GM12878 (cell line): ENCODE data around the gene CDC5L. TPM values are rescaled to one million over a fixed set of nuclear protein-coding genes. Genes with fewer than 3 reads are reported as not detected.

Experiments used
- ATAC-seq: fragments of 200-7000 bp; cut with Tn5 transposase; 3 replicates; pipeline ENCODE4 v1.9.1; 2020; ENCODE audit warnings: mild to moderate bottlenecking, moderate library complexity
- Bru-seq: library from RNA; stranded (reverse); fragments of 400-500 nt; gene quantifications from one replicate; lab custom pipeline; 2021; lab: Mats Ljungman, UMichigan
- BruChase-seq, 2 experiments: library from RNA; stranded (reverse); fragments of 400-500 nt; gene quantifications; one replicate each; lab custom pipeline; 2021; lab: Mats Ljungman, UMichigan
- BruUV-seq: library from RNA; stranded (reverse); fragments of 400-500 nt; replicated peaks from 2 replicates; lab custom pipeline; 2021; lab: Mats Ljungman, UMichigan
- CTCF ChIA-PET: fragments of 300-600 bp; sonication (Branson Sonifier 250); formaldehyde crosslinking; extraction: SDS; loops from one replicate; lab custom pipeline; 2021; ENCODE audit warnings: inconsistent platforms; lab: Yijun Ruan, JAX
- POLR2A ChIA-PET: fragments of 350-600 bp; formaldehyde crosslinking; extraction: SDS; loops from one replicate; lab custom pipeline; 2021; ENCODE audit warnings: inconsistent platforms; lab: Charles Lee
- RAD21 ChIA-PET: fragments of 300-600 bp; sonication (Branson Sonifier 250); formaldehyde crosslinking; loops from one replicate; lab custom pipeline; 2023; ENCODE audit warnings: antibody characterized with exemption; ENCODE audit not compliant: unreplicated experiment; lab: Charles Lee
- SMC1A ChIA-PET: fragments of 300-600 bp; sonication (Branson Sonifier 250); formaldehyde crosslinking; loops from one replicate; lab custom pipeline; 2023; ENCODE audit not compliant: unreplicated experiment, uncharacterized antibody; lab: Charles Lee
- DNase-seq: peaks from one replicate; pipeline ENCODE4 v3.0.0-alpha.2; 2011; ENCODE audit warnings: low read depth, low spot score
- FAIRE-seq: peaks from 3 replicates; lab custom pipeline; 2011; peaks lifted over from hg19 to GRCh38; lab: Jason Lieb, UNC
- H2AFZ ChIP-seq: 2 replicates; pipeline ENCODE4 v1.6.0; 2011; ENCODE audit warnings: low read depth, low read length, control low read depth; ENCODE audit not compliant: control insufficient read depth
- H3K27ac ChIP-seq: 2 replicates; pipeline ENCODE4 v1.5.1; 2011; ENCODE audit warnings: control low read depth; ENCODE audit not compliant: control insufficient read depth, insufficient read depth
- H3K27me3 ChIP-seq, 2 experiments: replicated peaks in 1 of 2; 2 replicates each; pipeline versions ENCODE4 v1.6.0 to v1.6.1; 2011; ENCODE audit warnings: low read length in 1 of 2; ENCODE audit not compliant: control insufficient read depth in 2 of 2, insufficient read depth in 2 of 2
- H3K36me3 ChIP-seq, 2 experiments: 2 replicates each; pipeline ENCODE4 v1.5.1; 2011; ENCODE audit warnings: low read length in 1 of 2; ENCODE audit not compliant: control insufficient read depth in 2 of 2, insufficient read depth in 2 of 2
- H3K4me1 ChIP-seq: 2 replicates; pipeline ENCODE4 v1.6.1; 2011; ENCODE audit warnings: mild to moderate bottlenecking, low read length, moderate library complexity, mixed read lengths; ENCODE audit not compliant: control insufficient read depth, insufficient read depth
- H3K4me2 ChIP-seq: 2 replicates; pipeline ENCODE4 v1.6.0; 2011; ENCODE audit warnings: control low read depth; ENCODE audit not compliant: control insufficient read depth, insufficient read depth
- H3K4me3 ChIP-seq: fragments of 200-600 bp; sonication (generic); 2 replicates; pipeline ENCODE4 v1.5.1; 2016
- H3K79me2 ChIP-seq: 2 replicates; pipeline ENCODE4 v1.6.0; 2011; ENCODE audit warnings: low read length; ENCODE audit not compliant: control insufficient read depth, insufficient read depth
- H3K9ac ChIP-seq: 2 replicates; pipeline ENCODE4 v1.8.0; 2011; ENCODE audit warnings: low read length, control low read depth, mixed read lengths; ENCODE audit not compliant: control insufficient read depth, insufficient read depth
- H3K9me3 ChIP-seq: replicated peaks from 3 replicates; pipeline ENCODE4 v1.5.1; 2011; ENCODE audit warnings: mild to moderate bottlenecking, low read length; ENCODE audit not compliant: control insufficient read depth, insufficient read depth
- H4K20me1 ChIP-seq: 2 replicates; pipeline ENCODE4 v1.6.0; 2011; ENCODE audit not compliant: control insufficient read depth, insufficient read depth
- CHD2 ChIP-seq: IDR thresholded peaks from 2 replicates; pipeline ENCODE4 v1.6.1; 2011; ENCODE audit warnings: low read depth, low read length, improper control_type of control experiment, borderline replicate concordance
- CHD4 ChIP-seq: fragments of 200-600 bp; sonication (generic); IDR thresholded peaks from 2 replicates; pipeline ENCODE4 v1.6.1; 2016; ENCODE audit warnings: mild to moderate bottlenecking
- E2F4 ChIP-seq: IDR thresholded peaks from 2 replicates; pipeline ENCODE4 v1.6.1; 2012; ENCODE audit warnings: low read depth, low read length, improper control_type of control experiment
- ESRRA ChIP-seq: IDR thresholded peaks from 2 replicates; pipeline ENCODE4 v1.6.1; 2012; ENCODE audit warnings: mild to moderate bottlenecking, low read length, improper control_type of control experiment
- MYB ChIP-seq: fragments of 150-350 bp; IDR thresholded peaks from 2 replicates; pipeline ENCODE4 v1.6.1; 2014; ENCODE audit warnings: mild to moderate bottlenecking, low read depth, low read length, borderline replicate concordance
- NR2F1 ChIP-seq: fragments of 450-650 bp; conservative IDR thresholded peaks from 2 replicates; pipeline ENCODE4 v1.6.1; 2017; ENCODE audit warnings: mild to moderate bottlenecking
- RAD21 ChIP-seq: IDR thresholded peaks from 2 replicates; pipeline ENCODE4 v1.6.1; 2011; ENCODE audit warnings: mild to moderate bottlenecking, low read depth, low read length, moderate library complexity; ENCODE audit not compliant: insufficient read depth
- RB1 ChIP-seq: fragments of 450-650 bp; formaldehyde crosslinking; IDR thresholded peaks from 2 replicates; pipeline ENCODE4 v1.6.1; 2017; ENCODE audit warnings: mild to moderate bottlenecking, borderline replicate concordance
- SIN3A ChIP-seq: IDR thresholded peaks from 2 replicates; pipeline ENCODE4 v1.6.1; 2012; ENCODE audit warnings: low read depth, low read length, improper control_type of control experiment
- SMAD1 ChIP-seq: fragments of 450-650 bp; IDR thresholded peaks from 2 replicates; pipeline ENCODE4 v1.6.1; 2018; ENCODE audit warnings: mild to moderate bottlenecking, low read depth; ENCODE audit not compliant: partially characterized antibody
- SRF ChIP-seq, 2 experiments: IDR thresholded peaks; 2 replicates each; pipeline ENCODE4 v1.6.1; 2011; ENCODE audit warnings: low read depth in 2 of 2, low read length in 2 of 2, mild to moderate bottlenecking in 1 of 2, moderate library complexity in 1 of 2
- TCF7 ChIP-seq: IDR thresholded peaks from 2 replicates; pipeline ENCODE4 v1.6.1; 2014; ENCODE audit warnings: antibody characterized with exemption, borderline replicate concordance
- ZSCAN29 ChIP-seq: fragments of 450-650 bp; IDR thresholded peaks from 2 replicates; pipeline ENCODE4 v1.6.1; 2017; ENCODE audit warnings: mild to moderate bottlenecking, moderate library complexity
- WGBS: methylation state at CpG from one replicate; pipeline ENCODE4 v1.1.6; 2016; ENCODE audit warnings: low lambda C conversion rate; ENCODE audit not compliant: insufficient replicate concordance, insufficient coverage; ENCODE audit errors: missing lambda C conversion rate; 5-methylcytosine and 5-hydroxymethylcytosine counted together
- in situ Hi-C: fragments of 300-500 bp; cut with MboI; formaldehyde crosslinking; loops from 9 replicates; pipeline ENCODE4 v1.14.3; 2018; ENCODE audit warnings: mixed read lengths
- intact Hi-C: fragments of 100-400 bp; cut with micrococcal nuclease; formaldehyde crosslinking; loops from one replicate; pipeline ENCODE4 v1.14.2; 2022; ENCODE audit not compliant: unreplicated experiment
- long read RNA-seq, 2 experiments: library from polyadenylated mRNA; unstranded; transcript quantifications; one replicate each; pipeline ENCODE4 v2.0.0, GENCODE V29; 2019 to 2020
- polyA minus RNA-seq, 3 experiments: library from RNA; depleted of rRNA, polyadenylated mRNA; stranded (reverse); fragments of >200 nt; gene quantifications; 2 replicates each; pipeline ENCODE4 v1.2.3, GENCODE V29; 2011
- polyA plus RNA-seq, 11 experiments: library from polyadenylated mRNA; depleted of rRNA in 4 of 11; unstranded in 6 of 11; stranded (reverse) in 5 of 11; fragments of >200 nt; fragmentation: Nextera tagmentation in 4 of 11; fragmentation: Illumina TruSeq in 1 of 11; extraction: Ambion mirVana in 4 of 11; extraction: Trizol in 1 of 11; gene quantifications; 1 replicate in 1 of 11; 2 replicates in 10 of 11; pipeline versions ENCODE4 v1.2.1 to v1.2.3, GENCODE V29; 2011 to 2016; ENCODE audit warnings: inconsistent platforms in 2 of 11, missing spikeins in 2 of 11, low read depth in 1 of 11
- total RNA-seq, 4 experiments: library from RNA; depleted of rRNA in 3 of 4; stranded (reverse); fragments of >200 nt in 3 of 4; fragmentation: Illumina TruSeq in 1 of 4; extraction: Trizol in 1 of 4; gene quantifications; 2 replicates each; pipeline versions ENCODE4 v1.2.1 to v1.2.3, GENCODE V29; 2013 to 2021
- TF ChIP-seq, protein P1 (sequence below): fragments of 450-650 bp; formaldehyde crosslinking; IDR thresholded peaks from 2 replicates; pipeline ENCODE4 v1.5.0; 2022; ENCODE audit warnings: mild to moderate bottlenecking, missing genetic modification characterization

CDC5L gene
- 19.2 and 19.5 TPM in 2 replicates for total RNA-seq (2013; cell fraction: nucleolus; rRNA removed)
- 15.7 and 17.9 TPM in 2 replicates for total RNA-seq (2014; rRNA removed)
- 27.7 and 29.4 TPM in 2 replicates for total RNA-seq (2014; rRNA removed; fragmentation: Illumina TruSeq; extraction: Trizol)
- total RNA-seq (2021) = 17.3 and 18.0 TPM in 2 replicates
- polyA plus RNA-seq (2011; ENCODE audit: low read depth) = 7.9 TPM
- polyA plus RNA-seq (2011; rRNA removed) = 21.4 and 31.2 TPM in 2 replicates
- 7.9 and 8.7 TPM in 2 replicates for polyA plus RNA-seq (2011; cell fraction: cytosol; rRNA removed)
- polyA plus RNA-seq (2011; cell fraction: nucleus; rRNA removed) = 9.9 and 12.7 TPM in 2 replicates
- 9.3 and 10.9 TPM in 2 replicates for polyA plus RNA-seq (2012)
- polyA plus RNA-seq (2014; fragmentation: Illumina TruSeq; extraction: Trizol) = 23.8 and 28.9 TPM in 2 replicates
- polyA plus RNA-seq (2014; fragmentation: Nextera tagmentation; extraction: Ambion mirVana) = 10 to 100 TPM; 14.9 to 18.4 TPM
- polyA plus RNA-seq (2014; rRNA removed) = 9.9 and 13.2 TPM in 2 replicates
- 10 to 100 TPM; 19.3 to 20.4 TPM for polyA plus RNA-seq (2016; fragmentation: Nextera tagmentation; extraction: Ambion mirVana)
- polyA minus RNA-seq (2011; rRNA and poly(A)+ RNA removed) = 14.3 and 17.0 TPM in 2 replicates
- polyA minus RNA-seq (2011; cell fraction: cytosol; rRNA and poly(A)+ RNA removed) = 6.4 and 9.3 TPM in 2 replicates
- 9.9 and 13.1 TPM in 2 replicates for polyA minus RNA-seq (2011; cell fraction: nucleus; rRNA and poly(A)+ RNA removed)
- Bru-seq, nascent RNA = percentile 89 among the genes with signal in this experiment
- percentile 80 among the genes with signal in this experiment for BruChase-seq, experiment 1, labeled RNA remaining after a 6-hour chase
- percentile 86 among the genes with signal in this experiment for BruChase-seq, experiment 2, labeled RNA remaining after a 2-hour chase
- long read RNA-seq, experiment 1, full-length matches to known transcripts = 11 of 30 reads
- long read RNA-seq, experiment 1, partial matches to known transcripts = 17 of 30 reads
- long read RNA-seq, experiment 1, other reads (novel, unspliced or antisense) = 2 of 30 reads
- long read RNA-seq, experiment 2, full-length matches to known transcripts = 227 of 458 reads
- long read RNA-seq, experiment 2, partial matches to known transcripts = 209 of 458 reads
- long read RNA-seq, experiment 2, other reads (novel, unspliced or antisense) = 22 of 458 reads

- Histone ChIP-seq H3K9ac (peak within 1 kb of the TSS; percentile 93), H3K4me1 (peaks cover 5% of the 10 kb centered on the region), H3K27me3 (no peaks in the 10 kb centered on the region), H3K79me2 (peaks cover 34% of the 10 kb centered on the region), H3K9me3 (no peaks in the 10 kb centered on the region), H2AFZ (peak within 1 kb of the TSS; percentile 99), H3K4me2 (peak within 1 kb of the TSS; percentile 92), H4K20me1 (no peaks in the 10 kb centered on the region), H3K36me3 (peaks cover 0 to 13% of the 10 kb centered on the region in 2 experiments; a peak in 1 of 4 replicates), H3K27ac (peak within 1 kb of the TSS; percentile 95), H3K4me3 (peak within 1 kb of the TSS; percentile 98)
- ChIA-PET RAD21 (interaction anchor here (0.8 to 1.4 kb wide), 3 partner anchors 10 to 120 kb away, joined by 3 to 4 read pairs (median 4); no protein-coding TSS in a partner anchor), SMC1A (interaction anchor here (1.0 to 1.6 kb wide), 3 partner anchors 11 to 120 kb away, joined by 3 to 4 read pairs (median 3); no protein-coding TSS in a partner anchor), CTCF (interaction anchor here (0.7 to 1.6 kb wide), 7 partner anchors 10 to 291 kb away, joined by 3 to 5 read pairs (median 3); partner anchors contain the start of gene AARS2), POLR2A (interaction anchor here (0.8 to 1.2 kb wide), 6 partner anchors 10 to 263 kb away, joined by 3 to 6 read pairs (median 4); no protein-coding TSS in a partner anchor)
- intact Hi-C loops (no loop called here), in situ Hi-C loops (no loop called here)
- WGBS = 1% methylated on average over 51 of the region's 56 CpGs
- ATAC-seq (peak; percentile 94), FAIRE-seq (peak; percentile 96), DNase-seq (peak; percentile 99)
- no TSS peak for BruUV-seq
- TF ChIP-seq ZSCAN29 (no peak), NR2F1 (peak; percentile 85), MYB (no peak), SIN3A (peak; percentile 29; the same call in 1 of the 2 replicates), CHD4 (no peak), CHD2 (peak; percentile 100), ESRRA (no peak), SRF (IDR thresholded peaks at IDR 0.05; ENCODE audit: low read depth in 2 of 2, low read length in 2 of 2) (no peak), RB1 (peak; percentile 95), SMAD1 (peak; percentile 71), TCF7 (no peak), RAD21 (no peak), E2F4 (0 out of 2 replicates have a peak, but pooled peaks have one; percentile 41)
- TF ChIP-seq, protein P1, sequence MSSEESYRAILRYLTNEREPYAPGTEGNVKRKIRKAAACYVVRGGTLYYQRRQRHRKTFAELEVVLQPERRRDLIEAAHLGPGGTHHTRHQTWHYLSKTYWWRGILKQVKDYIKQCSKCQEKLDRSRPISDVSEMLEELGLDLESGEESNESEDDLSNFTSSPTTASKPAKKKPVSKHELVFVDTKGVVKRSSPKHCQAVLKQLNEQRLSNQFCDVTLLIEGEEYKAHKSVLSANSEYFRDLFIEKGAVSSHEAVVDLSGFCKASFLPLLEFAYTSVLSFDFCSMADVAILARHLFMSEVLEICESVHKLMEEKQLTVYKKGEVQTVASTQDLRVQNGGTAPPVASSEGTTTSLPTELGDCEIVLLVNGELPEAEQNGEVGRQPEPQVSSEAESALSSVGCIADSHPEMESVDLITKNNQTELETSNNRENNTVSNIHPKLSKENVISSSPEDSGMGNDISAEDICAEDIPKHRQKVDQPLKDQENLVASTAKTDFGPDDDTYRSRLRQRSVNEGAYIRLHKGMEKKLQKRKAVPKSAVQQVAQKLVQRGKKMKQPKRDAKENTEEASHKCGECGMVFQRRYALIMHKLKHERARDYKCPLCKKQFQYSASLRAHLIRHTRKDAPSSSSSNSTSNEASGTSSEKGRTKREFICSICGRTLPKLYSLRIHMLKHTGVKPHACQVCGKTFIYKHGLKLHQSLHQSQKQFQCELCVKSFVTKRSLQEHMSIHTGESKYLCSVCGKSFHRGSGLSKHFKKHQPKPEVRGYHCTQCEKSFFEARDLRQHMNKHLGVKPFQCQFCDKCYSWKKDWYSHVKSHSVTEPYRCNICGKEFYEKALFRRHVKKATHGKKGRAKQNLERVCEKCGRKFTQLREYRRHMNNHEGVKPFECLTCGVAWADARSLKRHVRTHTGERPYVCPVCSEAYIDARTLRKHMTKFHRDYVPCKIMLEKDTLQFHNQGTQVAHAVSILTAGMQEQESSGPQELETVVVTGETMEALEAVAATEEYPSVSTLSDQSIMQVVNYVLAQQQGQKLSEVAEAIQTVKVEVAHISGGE (CRISPR knock-in tag) = no peak
These were observed at the start of gene CDC5L for GRCh38 chr6:44387346-44388134. Gene CDC5L (plus strand): TSS chr6:44387706. CDS start chr6:44387824, 118 bp downstream.
